Trophoblast cell (in vitro differentiated cells and primary cell): ENCODE measurements around the gene CKS2. TPM values are rescaled to one million over a fixed set of nuclear protein-coding genes. Genes with fewer than 3 reads are reported as not detected.
"Not testable (repeated sequence)": the region's sequence is repeated elsewhere in the genome, so short reads cannot be mapped to it uniquely, and the experiment has no call there.

Experiments used
- DNase-seq, 2 donors: peaks; one replicate each; pipeline ENCODE4 v3.0.0-alpha.2; 2016
- H2AFZ ChIP-seq: 2 replicates; pipeline ENCODE4 v1.6.1; 2013; ENCODE audit warnings: low read length, moderate library complexity, mild to moderate bottlenecking; ENCODE audit not compliant: insufficient read depth, poor library complexity
- H2AK5ac ChIP-seq: 2 replicates; pipeline ENCODE4 v1.6.1; 2013; ENCODE audit warnings: mild to moderate bottlenecking, low read length
- H2BK120ac ChIP-seq: 2 replicates; pipeline ENCODE4 v1.6.1; 2013; ENCODE audit warnings: low read length, mild to moderate bottlenecking, moderate library complexity; ENCODE audit not compliant: insufficient read depth, poor library complexity
- H2BK12ac ChIP-seq: 2 replicates; pipeline ENCODE4 v1.6.1; 2013; ENCODE audit warnings: mild to moderate bottlenecking, low read length, moderate library complexity
- H2BK5ac ChIP-seq: 2 replicates; pipeline ENCODE4 v1.6.1; 2013; ENCODE audit warnings: low read length, low read depth, moderate library complexity, mild to moderate bottlenecking; ENCODE audit not compliant: poor library complexity
- H3K14ac ChIP-seq: 2 replicates; pipeline ENCODE4 v1.6.1; 2013; ENCODE audit warnings: mild to moderate bottlenecking, low read length
- H3K18ac ChIP-seq: 2 replicates; pipeline ENCODE4 v1.6.1; 2013; ENCODE audit warnings: mild to moderate bottlenecking, low read length
- H3K23ac ChIP-seq: 2 replicates; pipeline ENCODE4 v1.6.1; 2013; ENCODE audit warnings: low read length
- H3K27ac ChIP-seq: 2 replicates; pipeline ENCODE4 v1.5.1; 2013; ENCODE audit warnings: low read depth, mild to moderate bottlenecking, inconsistent platforms, low read length, moderate library complexity
- H3K27me3 ChIP-seq: 2 replicates; pipeline ENCODE4 v1.6.1; 2013; ENCODE audit warnings: inconsistent platforms, mild to moderate bottlenecking, low read length, moderate library complexity; ENCODE audit not compliant: insufficient read depth
- H3K36me3 ChIP-seq, 2 experiments: 1 replicate in 1 of 2; 2 replicates in 1 of 2; pipeline ENCODE4 v1.6.1; 2013; ENCODE audit warnings: low read length in 2 of 2, mild to moderate bottlenecking in 2 of 2, moderate library complexity in 1 of 2; ENCODE audit not compliant: insufficient read depth in 2 of 2, control insufficient read depth in 1 of 2
- H3K4ac ChIP-seq: 2 replicates; pipeline ENCODE4 v1.6.1; 2013; ENCODE audit warnings: low read depth, mild to moderate bottlenecking, low read length, moderate library complexity
- H3K4me1 ChIP-seq, 2 experiments: 1 replicate in 1 of 2; 2 replicates in 1 of 2; pipeline ENCODE4 v1.6.1; 2013; ENCODE audit warnings: low read length in 2 of 2, mild to moderate bottlenecking in 2 of 2, moderate library complexity in 1 of 2; ENCODE audit not compliant: insufficient read depth in 2 of 2, control insufficient read depth in 1 of 2
- H3K4me2 ChIP-seq: 2 replicates; pipeline ENCODE4 v1.6.1; 2013; ENCODE audit warnings: inconsistent platforms, mild to moderate bottlenecking, low read length, moderate library complexity
- H3K4me3 ChIP-seq: 2 replicates; pipeline ENCODE4 v1.5.1; 2013; ENCODE audit warnings: mild to moderate bottlenecking, low read depth, low read length, inconsistent platforms
- H3K79me1 ChIP-seq: one replicate; pipeline ENCODE4 v1.6.1; 2013; ENCODE audit warnings: low read length
- H3K79me2 ChIP-seq: 2 replicates; pipeline ENCODE4 v1.6.1; 2013; ENCODE audit warnings: low read length, mild to moderate bottlenecking; ENCODE audit not compliant: control insufficient read depth, insufficient read depth, poor library complexity
- H3K9ac ChIP-seq: 2 replicates; pipeline ENCODE4 v1.6.1; 2013; ENCODE audit warnings: mild to moderate bottlenecking, low read length
- H3K9me3 ChIP-seq: 2 replicates; pipeline ENCODE4 v1.6.1; 2013; ENCODE audit warnings: low read depth, mild to moderate bottlenecking, control low read depth, inconsistent platforms, low read length; ENCODE audit not compliant: insufficient read depth
- H4K12ac ChIP-seq: 2 replicates; pipeline ENCODE4 v1.6.1; 2013; ENCODE audit warnings: low read depth, mild to moderate bottlenecking, low read length, moderate library complexity
- H4K8ac ChIP-seq: 2 replicates; pipeline ENCODE4 v1.6.1; 2013; ENCODE audit warnings: low read depth, mild to moderate bottlenecking, low read length, moderate library complexity
- H4K91ac ChIP-seq: one replicate; pipeline ENCODE4 v1.6.1; 2013; ENCODE audit warnings: low read depth, mild to moderate bottlenecking, low read length, moderate library complexity
- WGBS: extraction: QIAGEN DNeasy Blood & Tissue Kit; methylation state at CpG from one replicate; pipeline ENCODE4 v1.1.7; 2013; ENCODE audit warnings: missing lambda C conversion rate; ENCODE audit not compliant: insufficient read length, insufficient coverage; ENCODE audit errors: extremely low coverage; 5-methylcytosine and 5-hydroxymethylcytosine counted together
- polyA plus RNA-seq: library from polyadenylated mRNA; stranded (reverse); fragments of 200-250 nt; gene quantifications from 2 replicates; pipeline ENCODE4 v1.2.3, GENCODE V29; 2013

Gene CKS2
- polyA plus RNA-seq, result 352 and 395 TPM in 2 replicates

- Histone ChIP-seq H3K4ac (peak within 1 kb of the TSS; percentile 97), H3K27ac (peak within 1 kb of the TSS; percentile 92), H3K23ac (no peak within 1 kb of the TSS), H3K4me2 (peak within 1 kb of the TSS; percentile 81), H3K4me3 (peak within 1 kb of the TSS; percentile 93), H3K14ac (peak within 1 kb of the TSS; percentile 95), H2BK120ac (peak within 1 kb of the TSS; percentile 92), H3K79me2 (peaks cover 18% of the 10 kb centered on the region), H2AFZ (peak within 1 kb of the TSS; percentile 96), H3K36me3 (peaks cover 0 to 2% of the 10 kb centered on the region in 2 experiments), H4K12ac (peak within 1 kb of the TSS; percentile 75), H4K91ac (peak within 1 kb of the TSS; percentile 97), H2BK12ac (no peak within 1 kb of the TSS), H2AK5ac (peak within 1 kb of the TSS; percentile 97), H3K4me1 (peaks cover 5 to 6% of the 10 kb centered on the region in 2 experiments), H3K9ac (peak within 1 kb of the TSS; percentile 98), H3K18ac (peak within 1 kb of the TSS; percentile 91), H4K8ac (peak within 1 kb of the TSS; percentile 99), H3K9me3 (no peaks in the 10 kb centered on the region), H2BK5ac (peak within 1 kb of the TSS; percentile 98), H3K27me3 (no peaks in the 10 kb centered on the region), H3K79me1 (peaks cover 15% of the 10 kb centered on the region)
- WGBS, result no CpG with 5 or more reads among the region's 86 CpGs
- DNase-seq, result peak; percentile 100
Measured at GRCh38 chr9:89310475-89311345, at the start of gene CKS2. Gene CKS2, plus strand, starts transcription at chr9:89311195. Its CDS starts 98 bp downstream, at chr9:89311293.

GRCh38 chr9:89273528-89274279, 37.3 kb upstream of the CKS2 start:
- Histone ChIP-seq H3K18ac (no peak overlapping the region), H3K27me3 (no peaks in the 10 kb centered on the region), H4K91ac (no peak overlapping the region), H3K27ac (no peak overlapping the region), H4K12ac (no peak overlapping the region), H3K4ac (no peak overlapping the region), H2BK120ac (no peak overlapping the region), H2BK12ac (no peak overlapping the region), H2AFZ (no peak overlapping the region), H2AK5ac (no peak overlapping the region), H3K23ac (no peak overlapping the region), H2BK5ac (no peak overlapping the region), H3K9ac (no peak overlapping the region), H3K4me2 (no peak overlapping the region), H3K79me1 (no peaks in the 10 kb centered on the region), H3K14ac (no peak overlapping the region), H3K9me3 (peaks cover 8% of the 10 kb centered on the region), H3K79me2 (no peaks in the 10 kb centered on the region), H4K8ac (no peak overlapping the region), H3K4me3 (no peak overlapping the region), H3K4me1 (no peaks in the 10 kb centered on the region), H3K36me3 (no peaks in the 10 kb centered on the region)
- no CpG with 5 or more reads among the region's 3 CpGs for WGBS
- DNase-seq, result no peak

- Histone ChIP-seq H4K91ac (no peak overlapping the region), H4K12ac (no peak overlapping the region), H3K4me2 (no peak overlapping the region), H3K79me2 (no peaks in the 10 kb centered on the region), H3K4me1 (no peaks in the 10 kb centered on the region), H3K9me3 (peaks cover 8% of the 10 kb centered on the region), H3K9ac (no peak overlapping the region), H4K8ac (no peak overlapping the region), H3K14ac (no peak overlapping the region), H2BK5ac (no peak overlapping the region), H3K27ac (no peak overlapping the region), H2AK5ac (no peak overlapping the region), H3K4me3 (no peak overlapping the region), H3K4ac (no peak overlapping the region), H3K18ac (no peak overlapping the region), H3K23ac (no peak overlapping the region), H3K36me3 (no peaks in the 10 kb centered on the region), H3K27me3 (no peaks in the 10 kb centered on the region), H2AFZ (no peak overlapping the region), H2BK120ac (no peak overlapping the region), H3K79me1 (no peaks in the 10 kb centered on the region), H2BK12ac (no peak overlapping the region)
- no peak for DNase-seq
- WGBS, result no CpG with 5 or more reads among the region's 5 CpGs
Measured at GRCh38 chr9:89274838-89275237, 36.2 kb upstream of the CKS2 start.

GRCh38 chr9:89276040-89276439, 35.0 kb upstream of the CKS2 start:
- H3K14ac ChIP-seq, H3K27me3 ChIP-seq, H3K18ac ChIP-seq, H3K27ac ChIP-seq, H3K4ac ChIP-seq, H3K9me3 ChIP-seq, H4K8ac ChIP-seq, H2AK5ac ChIP-seq, H3K4me1 ChIP-seq, H3K36me3 ChIP-seq, DNase-seq, H3K79me2 ChIP-seq, H3K4me2 ChIP-seq, H2AFZ ChIP-seq, H2BK120ac ChIP-seq, H2BK12ac ChIP-seq, H2BK5ac ChIP-seq, H3K79me1 ChIP-seq, H3K23ac ChIP-seq, H3K4me3 ChIP-seq, H3K9ac ChIP-seq, H4K91ac ChIP-seq, H4K12ac ChIP-seq: not testable (repeated sequence)
- WGBS, result no CpG with 5 or more reads among the region's 2 CpGs
